PC-3 (cell line): ENCODE results near the gene RREB1.

Experiments used
- CTCF ChIP-seq: fragments of 300-600 bp; sonication (generic); conservative IDR thresholded peaks from 2 replicates; pipeline ENCODE4 v1.5.1; 2017; ENCODE audit warnings: antibody characterized with exemption, low read depth, mild to moderate bottlenecking, low read length
- EZH2 ChIP-seq: fragments of 300-600 bp; sonication (generic); IDR thresholded peaks from one replicate; pipeline ENCODE4 v1.6.1; 2017; ENCODE audit warnings: antibody characterized with exemption, mild to moderate bottlenecking, low read length; ENCODE audit not compliant: unreplicated experiment
- EZH2phosphoT487 ChIP-seq: fragments of 300-600 bp; sonication (generic); IDR thresholded peaks from 2 replicates; pipeline ENCODE4 v1.6.1; 2018; ENCODE audit warnings: mild to moderate bottlenecking, antibody characterized with exemption, low read length, borderline replicate concordance

DNA sequence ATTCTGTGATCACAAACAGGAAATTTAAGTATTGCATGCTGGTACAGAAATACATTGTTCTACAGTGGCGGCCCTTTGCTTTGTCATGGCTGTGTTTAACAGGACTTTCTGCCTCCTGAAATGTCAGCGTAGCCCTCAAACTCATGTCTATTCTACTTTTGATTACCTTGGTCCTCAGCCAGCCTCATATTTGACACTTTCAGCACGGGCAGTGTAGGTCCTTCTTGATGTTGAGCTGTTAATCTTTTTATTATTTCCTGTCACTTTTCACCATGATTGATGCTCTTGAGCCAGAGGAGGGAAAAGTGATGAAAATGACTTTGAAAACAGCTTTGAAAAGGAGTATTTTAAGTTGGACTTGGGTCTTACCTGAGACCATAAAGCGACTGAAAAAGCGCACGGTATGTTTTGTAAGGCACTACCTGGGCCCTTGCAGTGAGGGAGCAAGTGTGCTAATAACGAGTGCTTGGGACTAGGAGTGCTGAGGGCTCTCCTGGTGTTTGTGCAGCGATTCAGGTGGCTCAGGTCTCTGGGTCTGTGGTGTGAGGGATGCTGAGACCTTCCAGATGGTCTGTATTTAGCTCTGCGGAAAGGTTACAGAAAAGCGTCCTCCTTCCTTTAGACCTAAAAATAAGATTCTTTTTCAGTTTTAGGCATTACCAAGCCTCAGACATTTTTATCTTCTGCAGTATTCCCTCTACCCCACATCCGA lies 45.2 kb upstream of the RREB1 start:
- no peak for TF ChIP-seq CTCF
- TF ChIP-seq EZH2phosphoT487: no peak
- no peak for TF ChIP-seq EZH2
